KBM-7 (cell line): Measurements from ENCODE around the gene KIFC3.
"Not testable (repeated sequence)": the region's sequence is repeated elsewhere in the genome, so short reads cannot be mapped to it uniquely, and the experiment has no call there.

Experiments
- DNase-seq: peaks from one replicate; pipeline ENCODE4 v3.0.0-alpha.2; 2015
- in situ Hi-C: fragments of 300-500 bp; cut with MboI; formaldehyde crosslinking; loops from 2 replicates; pipeline ENCODE4 v1.14.3; 2020; ENCODE audit warnings: low sequenced_read_pairs, low pct_unique_long_range_greater_than_20kb, mixed read lengths

The KIFC3 gene

GRCh38 chr16:57734925-57735754 is 67.2 kb downstream of the KIFC3 start:
- in situ Hi-C loops, result no loop called here
- peak; percentile 100 for DNase-seq

- DNase-seq, result no peak
Observed at GRCh38 chr16:57734308-57734924, 67.9 kb downstream of the KIFC3 start.

GRCh38 chr16:57732714-57733113 is 69.6 kb downstream of the KIFC3 start:
- DNase-seq, result no peak
- in situ Hi-C loops, result no loop called here

More at GRCh38 chr16:57734308-57734924, 67.9 kb downstream of the KIFC3 start:
- in situ Hi-C loops, result no loop called here

- in situ Hi-C loops, result no loop called here
- DNase-seq, result no peak
Observed at GRCh38 chr16:57732037-57732436, 70.3 kb downstream of the KIFC3 start.

GRCh38 chr16:57730771-57731730 is 71.2 kb downstream of the KIFC3 start:
- no peak for DNase-seq
- in situ Hi-C loops, result no loop called here

GRCh38 chr16:57729852-57730251 is 72.4 kb downstream of the KIFC3 start:
- DNase-seq, in situ Hi-C loops: not testable (repeated sequence)

GRCh38 chr16:57729182-57729484 is 73.2 kb downstream of the KIFC3 start:
- DNase-seq, result no peak
- in situ Hi-C loops, result no loop called here

GRCh38 chr16:57728336-57729181 is 73.7 kb downstream of the KIFC3 start:
- no peak for DNase-seq
- in situ Hi-C loops, result no loop called here

GRCh38 chr16:57727610-57728009 is 74.7 kb downstream of the KIFC3 start:
- in situ Hi-C loops, result no loop called here
- DNase-seq, result no peak

- DNase-seq, result no peak
- in situ Hi-C loops, result no loop called here
Observed at GRCh38 chr16:57726433-57726947, 75.8 kb downstream of the KIFC3 start.

GRCh38 chr16:57725976-57726375 is 76.3 kb downstream of the KIFC3 start:
- in situ Hi-C loops, result no loop called here
- DNase-seq, result no peak

- in situ Hi-C loops, result no loop called here
- no peak for DNase-seq
Observed at GRCh38 chr16:57725554-57725953, 76.7 kb downstream of the KIFC3 start.

GRCh38 chr16:57725151-57725550 is 77.1 kb downstream of the KIFC3 start:
- peak; percentile 44 for DNase-seq
- in situ Hi-C loops, result no loop called here

- in situ Hi-C loops, result no loop called here
- DNase-seq, result no peak
Observed at GRCh38 chr16:57724531-57724930, 77.8 kb downstream of the KIFC3 start.

- in situ Hi-C loops, result no loop called here
- peak; percentile 28 for DNase-seq
Observed at GRCh38 chr16:57723170-57723569, 79.1 kb downstream of the KIFC3 start.

GRCh38 chr16:57722651-57723050 is 79.6 kb downstream of the KIFC3 start:
- in situ Hi-C loops, result no loop called here
- DNase-seq, result no peak

- in situ Hi-C loops, result no loop called here
- no peak for DNase-seq
Observed at GRCh38 chr16:57722210-57722499, 80.1 kb downstream of the KIFC3 start.

GRCh38 chr16:57721356-57722209 is 80.7 kb downstream of the KIFC3 start:
- DNase-seq, result no peak
- in situ Hi-C loops, result no loop called here
